ENCODE results near the gene SEMA3C. TPM values are rescaled to one million over a fixed set of nuclear protein-coding genes. Genes with fewer than 3 reads are reported as not detected.

The SEMA3C gene
- total RNA-seq (2014; rRNA removed): 104 and 136 TPM in 2 replicates
- 30.7 TPM for polyA plus RNA-seq (2012)

- peak; percentile 97 for DNase-seq (ENCODE audit: low read depth)
Observed at GRCh38 chr7:80918909-80919721, at the start of gene SEMA3C. TSS of gene SEMA3C (minus strand) at chr7:80919051. CDS start at chr7:80916781, 2,270 bp downstream.

- DNase-seq (ENCODE audit: low read depth): peak; percentile 43
Observed at GRCh38 chr7:80968606-80969005, 49.8 kb upstream of the SEMA3C start.

- no peak for DNase-seq (ENCODE audit: low read depth)
Observed at GRCh38 chr7:80967917-80968297, 49.1 kb upstream of the SEMA3C start.

- DNase-seq (ENCODE audit: low read depth): peak; percentile 41
Observed at GRCh38 chr7:80967071-80967916, 48.4 kb upstream of the SEMA3C start.

GRCh38 chr7:80960244-80960795 lies 41.5 kb upstream of the SEMA3C start:
- DNase-seq (ENCODE audit: low read depth): peak; percentile 68

GRCh38 chr7:80957226-80957777 lies 38.5 kb upstream of the SEMA3C start:
- DNase-seq (ENCODE audit: low read depth): peak; percentile 81

GRCh38 chr7:80954191-80954590 lies 35.3 kb upstream of the SEMA3C start:
- no peak for DNase-seq (ENCODE audit: low read depth)

GRCh38 chr7:80950550-80950967 lies 31.7 kb upstream of the SEMA3C start:
- DNase-seq (ENCODE audit: low read depth): peak; percentile 91

GRCh38 chr7:80949449-80949848 lies 30.6 kb upstream of the SEMA3C start:
- no peak for DNase-seq (ENCODE audit: low read depth)

- DNase-seq (ENCODE audit: low read depth): no peak
Observed at GRCh38 chr7:80946858-80947257, 28.0 kb upstream of the SEMA3C start.

- no peak for DNase-seq (ENCODE audit: low read depth)
Observed at GRCh38 chr7:80945976-80946375, 27.1 kb upstream of the SEMA3C start.

- DNase-seq (ENCODE audit: low read depth): no peak
Observed at GRCh38 chr7:80943342-80943741, 24.5 kb upstream of the SEMA3C start.

- peak; percentile 100 for DNase-seq (ENCODE audit: low read depth)
Observed at GRCh38 chr7:80942261-80943041, 23.6 kb upstream of the SEMA3C start.

GRCh38 chr7:80941208-80941758 lies 22.4 kb upstream of the SEMA3C start:
- DNase-seq (ENCODE audit: low read depth): peak; percentile 91

GRCh38 chr7:80940539-80941207 lies 21.8 kb upstream of the SEMA3C start:
- DNase-seq (ENCODE audit: low read depth): peak; percentile 51

- DNase-seq (ENCODE audit: low read depth): no peak
Observed at GRCh38 chr7:80937336-80937735, 18.5 kb upstream of the SEMA3C start.

- DNase-seq (ENCODE audit: low read depth): peak; percentile 50
Observed at GRCh38 chr7:80935991-80936780, 17.3 kb upstream of the SEMA3C start.

GRCh38 chr7:80934321-80934720 lies 15.5 kb upstream of the SEMA3C start:
- peak; percentile 69 for DNase-seq (ENCODE audit: low read depth)

- no peak for DNase-seq (ENCODE audit: low read depth)
Observed at GRCh38 chr7:80932536-80932935, 13.7 kb upstream of the SEMA3C start.

All from LHCN-M2 (cell line).